HUDEP-2 (cell line): ENCODE results near the gene KCTD6.

Source experiments
- DNase-seq, 76 experiments: peaks; one replicate each; lab custom pipeline; 2025; ENCODE audit not compliant: unreplicated experiment in 76 of 76; lab: John Stamatoyannopoulos, UW

KCTD6 gene

GRCh38 chr3:58491506-58492402 lies at the start of gene KCTD6:
Gene KCTD6 (plus strand): TSS chr3:58492096. CDS start chr3:58498756, 6,660 bp downstream.
- peak in 74 of 76 experiments; percentile 10 to 93 (median 82) for DNase-seq

GRCh38 chr3:58452176-58452575 lies 39.7 kb upstream of the KCTD6 start:
- DNase-seq, result no peak

- no peak for DNase-seq
These were observed 32.7 kb upstream of the KCTD6 start for GRCh38 chr3:58459160-58459559.

- DNase-seq, result no peak
These were observed 29.1 kb upstream of the KCTD6 start for GRCh38 chr3:58462829-58463180.

DNA sequence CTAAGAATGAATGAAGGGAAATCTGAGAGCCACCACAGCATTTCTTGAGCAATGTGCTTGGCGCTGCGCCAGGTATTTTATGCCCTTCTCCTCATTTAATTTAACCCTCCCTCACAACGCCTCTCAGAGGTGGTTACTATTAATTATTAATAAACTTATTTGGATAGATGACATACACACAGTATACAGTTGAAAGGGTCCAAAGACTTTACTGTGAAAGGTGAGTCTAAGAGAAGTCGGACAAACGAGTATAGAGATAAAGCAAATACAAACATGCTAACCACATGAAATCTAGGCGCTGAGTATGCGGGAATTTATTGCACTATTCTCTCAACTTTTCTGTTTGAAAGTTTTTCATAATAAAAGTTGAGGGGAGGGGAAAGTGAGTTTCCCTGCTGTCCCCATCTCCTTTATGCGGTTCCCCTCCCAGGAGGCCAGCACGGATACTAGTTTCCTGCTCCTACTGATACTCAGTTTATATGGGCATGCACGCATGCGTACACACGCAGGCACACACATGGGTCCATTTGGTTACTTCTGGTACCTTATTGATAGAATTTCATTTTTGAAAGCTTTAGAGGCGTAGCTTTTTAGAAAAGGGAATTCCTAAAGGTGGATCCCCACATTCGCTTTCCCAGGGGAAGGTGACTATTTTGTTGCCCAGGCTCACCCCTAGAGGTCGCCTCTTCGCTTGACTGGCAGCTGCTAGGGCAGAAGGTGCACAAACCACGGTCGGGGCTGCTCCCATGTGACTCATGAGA lies 28.5 kb upstream of the KCTD6 start:
- DNase-seq, result peak in 65 of 76 experiments; percentile 3 to 72 (median 43)

GRCh38 chr3:58463942-58464271 lies 28.0 kb upstream of the KCTD6 start:
- no peak for DNase-seq

GRCh38 chr3:58464866-58465265 lies 27.0 kb upstream of the KCTD6 start:
- no peak for DNase-seq

- DNase-seq, result no peak
These were observed 24.9 kb upstream of the KCTD6 start for GRCh38 chr3:58466899-58467563.

DNA sequence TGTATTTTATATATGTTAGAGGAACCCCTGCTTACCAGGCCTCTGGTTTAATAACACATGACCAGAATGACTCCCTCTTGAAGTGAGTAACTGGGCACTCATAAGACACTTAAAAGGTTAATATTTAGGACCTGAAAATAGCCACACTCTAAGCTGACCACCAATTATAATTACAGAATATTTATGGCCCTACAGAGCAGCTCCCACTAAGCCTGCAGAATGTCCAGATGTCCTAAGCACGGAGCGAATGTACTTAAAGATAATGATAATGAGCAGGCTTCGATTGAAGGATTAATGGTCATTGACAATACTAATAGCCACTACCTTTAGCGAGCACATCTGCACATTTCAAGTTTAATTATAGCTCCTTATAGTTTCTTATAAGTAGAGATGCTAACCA lies 22.8 kb upstream of the KCTD6 start:
- DNase-seq, result no peak

GRCh38 chr3:58470363-58471024 lies 21.4 kb upstream of the KCTD6 start:
- DNase-seq, result no peak

GRCh38 chr3:58471025-58471887 lies 20.6 kb upstream of the KCTD6 start:
- DNase-seq, result no peak

DNA sequence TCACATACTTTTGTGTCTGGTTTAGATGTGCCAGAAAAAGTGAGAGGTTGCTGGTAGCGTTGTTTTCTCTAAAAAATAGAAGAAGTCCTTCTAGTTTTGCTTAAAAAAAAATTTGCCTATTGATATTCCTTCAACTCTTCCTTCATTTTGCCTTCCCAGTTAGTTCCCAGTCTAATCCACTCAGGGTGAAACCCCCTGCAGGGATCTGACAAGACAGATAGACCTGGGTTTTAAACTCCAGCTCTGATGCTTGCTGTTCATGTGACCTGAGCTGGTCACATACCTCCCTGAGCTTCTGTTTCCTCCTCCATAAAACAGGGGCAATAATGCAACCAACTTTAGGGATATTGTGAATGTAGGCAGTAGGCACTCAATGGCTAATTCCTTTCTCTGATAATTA lies 18.6 kb upstream of the KCTD6 start:
- DNase-seq, result no peak

GRCh38 chr3:58474348-58474911 lies 17.5 kb upstream of the KCTD6 start:
- DNase-seq, result no peak

GRCh38 chr3:58474967-58475578 lies 16.8 kb upstream of the KCTD6 start:
- no peak for DNase-seq

- DNase-seq, result no peak
These were observed 13.1 kb upstream of the KCTD6 start for GRCh38 chr3:58478781-58479180.

GRCh38 chr3:58480309-58480708 lies 11.6 kb upstream of the KCTD6 start:
- no peak for DNase-seq

DNA sequence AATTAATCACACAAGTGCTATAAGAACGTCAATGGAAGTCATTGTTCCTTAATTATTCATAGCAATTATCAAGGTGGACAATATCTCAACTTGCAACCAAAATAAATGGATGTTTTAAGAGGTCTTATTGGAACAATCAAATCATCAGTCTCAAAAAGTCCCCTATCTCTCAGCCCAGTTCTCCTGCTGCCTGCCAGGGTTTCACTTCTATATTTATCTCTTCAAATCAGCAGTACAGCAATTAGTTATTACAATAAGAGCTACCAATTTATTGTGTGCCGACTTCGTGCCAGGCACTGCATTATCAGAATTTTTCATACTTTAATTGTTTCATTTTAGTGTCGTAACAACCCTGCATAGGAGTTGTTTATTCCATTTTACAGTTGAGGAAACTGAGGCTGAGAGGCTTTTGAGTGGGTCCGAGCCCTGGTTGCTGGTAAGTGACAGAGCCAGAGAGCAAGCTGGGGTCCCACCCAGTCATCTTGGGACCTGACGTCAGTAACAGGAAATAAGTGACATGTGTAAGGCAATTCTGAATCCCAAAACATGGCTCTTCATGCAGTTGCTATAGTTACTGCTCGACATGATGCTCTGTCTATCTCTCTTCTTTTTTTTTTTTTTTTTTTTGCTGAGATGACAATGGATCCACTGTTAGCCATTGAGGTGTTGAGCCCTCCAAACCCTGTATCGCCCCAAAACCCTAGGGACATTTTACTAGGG lies 8.8 kb upstream of the KCTD6 start:
- DNase-seq, result no peak

DNA sequence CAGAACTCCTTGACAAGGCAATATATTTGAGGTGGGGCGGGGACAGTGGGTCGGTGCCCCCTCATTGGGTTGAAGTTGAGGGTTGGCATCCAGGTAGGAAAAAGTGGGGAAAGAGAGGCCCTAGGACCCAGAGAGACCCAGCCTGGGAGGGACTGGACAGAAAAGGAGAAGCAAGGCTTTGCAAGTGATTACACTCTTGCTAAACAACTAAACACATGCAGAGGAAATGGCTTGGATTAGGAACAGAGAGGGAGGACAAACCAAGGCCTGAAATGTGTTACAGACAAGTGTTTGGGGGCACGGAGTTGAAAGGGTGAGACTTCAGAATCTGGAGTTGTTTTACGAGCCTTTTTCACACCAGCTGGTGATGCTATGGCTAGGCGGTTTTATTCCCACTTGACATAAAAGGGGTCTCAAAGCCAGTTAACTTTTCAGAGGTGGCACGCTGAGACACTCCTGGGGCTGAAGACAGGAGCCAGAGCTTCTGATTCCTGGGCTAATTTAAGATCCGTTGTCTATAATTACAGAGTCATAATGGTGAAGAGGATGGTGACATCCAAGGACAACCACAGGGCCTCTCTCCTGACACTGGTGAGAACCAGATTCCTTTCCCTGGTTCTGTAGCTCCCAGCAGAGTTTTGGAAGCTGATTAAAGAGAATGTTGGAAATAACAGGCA lies 7.7 kb upstream of the KCTD6 start:
- DNase-seq, result no peak
